Choroid plexus epithelial cell (primary cell): ENCODE data around the gene FAM169A.

ENCODE experiments used
- DNase-seq: peaks from one replicate; pipeline ENCODE4 v3.0.0-alpha.2; 2010; ENCODE audit warnings: low read depth
- H3K4me3 ChIP-seq: 2 replicates; pipeline ENCODE4 v1.5.1; 2011; ENCODE audit warnings: low read depth, mild to moderate bottlenecking, control low read depth, low read length, moderate library complexity
- TF ChIP-seq, protein P1 (sequence below): conservative IDR thresholded peaks from 2 replicates; pipeline ENCODE4 v1.5.1; 2011; ENCODE audit warnings: low read depth, mild to moderate bottlenecking, control low read depth, inconsistent platforms, low read length, moderate library complexity

The FAM169A gene

DNA sequence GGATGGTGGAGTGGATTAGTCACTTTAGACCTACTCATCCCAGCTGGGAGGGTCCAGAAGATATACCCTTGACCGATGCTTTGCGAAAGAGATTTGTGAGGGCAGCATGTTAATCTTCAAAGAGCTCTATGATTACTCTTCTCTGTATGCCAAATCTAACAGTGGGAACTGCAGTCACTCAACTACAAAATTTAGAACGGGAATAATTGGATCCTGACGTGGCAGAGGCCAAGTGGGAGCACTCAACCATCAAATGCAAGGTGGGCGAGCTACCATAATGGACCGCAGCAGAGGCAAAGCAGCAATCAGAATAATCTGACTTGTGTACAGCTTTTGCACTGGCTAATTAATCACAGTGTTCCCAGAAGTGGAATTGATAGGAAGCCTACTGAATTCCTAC lies 78.8 kb downstream of the FAM169A start:
- TF ChIP-seq, protein P1, sequence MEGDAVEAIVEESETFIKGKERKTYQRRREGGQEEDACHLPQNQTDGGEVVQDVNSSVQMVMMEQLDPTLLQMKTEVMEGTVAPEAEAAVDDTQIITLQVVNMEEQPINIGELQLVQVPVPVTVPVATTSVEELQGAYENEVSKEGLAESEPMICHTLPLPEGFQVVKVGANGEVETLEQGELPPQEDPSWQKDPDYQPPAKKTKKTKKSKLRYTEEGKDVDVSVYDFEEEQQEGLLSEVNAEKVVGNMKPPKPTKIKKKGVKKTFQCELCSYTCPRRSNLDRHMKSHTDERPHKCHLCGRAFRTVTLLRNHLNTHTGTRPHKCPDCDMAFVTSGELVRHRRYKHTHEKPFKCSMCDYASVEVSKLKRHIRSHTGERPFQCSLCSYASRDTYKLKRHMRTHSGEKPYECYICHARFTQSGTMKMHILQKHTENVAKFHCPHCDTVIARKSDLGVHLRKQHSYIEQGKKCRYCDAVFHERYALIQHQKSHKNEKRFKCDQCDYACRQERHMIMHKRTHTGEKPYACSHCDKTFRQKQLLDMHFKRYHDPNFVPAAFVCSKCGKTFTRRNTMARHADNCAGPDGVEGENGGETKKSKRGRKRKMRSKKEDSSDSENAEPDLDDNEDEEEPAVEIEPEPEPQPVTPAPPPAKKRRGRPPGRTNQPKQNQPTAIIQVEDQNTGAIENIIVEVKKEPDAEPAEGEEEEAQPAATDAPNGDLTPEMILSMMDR = no peak
- DNase-seq = no peak
- H3K4me3 ChIP-seq = no peak overlapping the region

DNA sequence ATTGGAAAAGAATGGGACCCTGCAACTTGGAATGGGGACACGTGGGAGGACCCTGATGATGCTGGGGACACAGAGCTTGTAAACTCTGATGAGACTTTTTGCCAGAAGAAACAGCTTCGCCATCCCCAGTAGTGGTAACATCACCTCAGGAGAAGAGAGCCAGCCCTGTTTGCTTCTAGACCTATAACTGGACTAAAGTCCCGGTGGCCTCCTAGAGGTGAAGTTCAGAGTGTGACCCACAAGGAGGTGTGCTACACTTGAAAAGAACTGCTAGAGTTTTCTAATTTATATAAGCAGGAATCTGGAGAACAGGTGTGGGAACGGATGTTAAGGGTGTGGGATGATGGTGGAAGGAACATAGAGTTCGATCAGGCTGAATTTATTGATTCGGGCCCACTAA lies 79.3 kb downstream of the FAM169A start:
- TF ChIP-seq, protein P1 = no peak
- no peak for DNase-seq
- no peak overlapping the region for H3K4me3 ChIP-seq

DNA sequence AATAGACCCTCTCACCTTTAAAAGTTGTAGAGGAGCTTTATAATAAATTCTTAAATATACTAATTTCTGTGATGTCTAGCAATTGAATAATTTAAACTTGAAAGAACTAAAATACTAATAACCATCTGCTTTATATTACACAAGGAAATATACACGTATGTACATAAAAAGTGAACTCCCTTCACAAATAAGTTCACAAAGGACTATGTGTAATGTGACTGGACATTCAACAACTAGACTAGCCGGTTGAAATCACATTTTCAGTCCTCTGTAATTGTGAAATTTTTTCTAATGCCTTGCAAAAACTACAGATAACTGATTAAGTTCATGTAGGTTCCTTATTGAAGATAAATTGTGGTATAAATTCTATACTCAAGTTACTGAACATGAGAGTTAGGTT lies 87.6 kb downstream of the FAM169A start:
- TF ChIP-seq, protein P1 = no peak
- no peak for DNase-seq
- no peak overlapping the region for H3K4me3 ChIP-seq

DNA sequence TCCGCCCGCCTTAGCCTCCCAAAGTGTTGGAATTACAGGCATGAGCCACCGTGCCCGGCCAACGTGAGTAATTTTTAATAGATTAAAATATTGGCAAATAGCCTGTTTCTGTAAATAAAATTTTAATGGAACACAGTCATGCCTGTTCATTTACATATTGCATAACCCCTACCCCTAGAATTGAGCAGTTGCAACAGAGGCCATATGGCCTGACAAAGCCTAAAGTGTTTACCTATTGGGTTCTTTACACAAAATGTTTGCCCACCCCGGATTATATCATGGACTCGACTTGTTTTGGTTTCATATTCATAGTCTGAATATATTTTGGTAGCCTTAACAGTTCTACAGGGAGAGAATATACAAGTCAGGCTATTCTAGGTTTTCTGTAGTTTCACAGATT lies 93.8 kb downstream of the FAM169A start:
- TF ChIP-seq, protein P1 = no peak
- DNase-seq = peak; percentile 7
- no peak overlapping the region for H3K4me3 ChIP-seq

DNA sequence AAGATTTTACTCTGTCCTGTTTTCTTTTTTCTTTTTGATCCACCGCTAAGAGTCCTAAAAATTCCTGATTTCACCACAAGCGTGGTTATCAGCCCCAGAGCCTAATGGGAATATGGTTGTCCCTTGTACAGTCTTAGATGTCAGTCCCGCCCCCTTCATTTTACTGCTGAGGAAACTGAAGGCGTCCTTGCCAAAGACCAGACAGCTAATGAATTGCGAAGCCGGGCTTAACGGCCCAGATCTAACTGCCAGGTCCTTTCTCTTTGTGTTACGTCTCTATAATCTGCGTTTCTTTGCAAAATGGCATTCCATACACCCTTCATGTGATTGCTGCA lies 98.6 kb downstream of the FAM169A start:
- TF ChIP-seq, protein P1 = no peak
- H3K4me3 ChIP-seq = peak overlapping the region; percentile 98
- peak; percentile 69 for DNase-seq

DNA sequence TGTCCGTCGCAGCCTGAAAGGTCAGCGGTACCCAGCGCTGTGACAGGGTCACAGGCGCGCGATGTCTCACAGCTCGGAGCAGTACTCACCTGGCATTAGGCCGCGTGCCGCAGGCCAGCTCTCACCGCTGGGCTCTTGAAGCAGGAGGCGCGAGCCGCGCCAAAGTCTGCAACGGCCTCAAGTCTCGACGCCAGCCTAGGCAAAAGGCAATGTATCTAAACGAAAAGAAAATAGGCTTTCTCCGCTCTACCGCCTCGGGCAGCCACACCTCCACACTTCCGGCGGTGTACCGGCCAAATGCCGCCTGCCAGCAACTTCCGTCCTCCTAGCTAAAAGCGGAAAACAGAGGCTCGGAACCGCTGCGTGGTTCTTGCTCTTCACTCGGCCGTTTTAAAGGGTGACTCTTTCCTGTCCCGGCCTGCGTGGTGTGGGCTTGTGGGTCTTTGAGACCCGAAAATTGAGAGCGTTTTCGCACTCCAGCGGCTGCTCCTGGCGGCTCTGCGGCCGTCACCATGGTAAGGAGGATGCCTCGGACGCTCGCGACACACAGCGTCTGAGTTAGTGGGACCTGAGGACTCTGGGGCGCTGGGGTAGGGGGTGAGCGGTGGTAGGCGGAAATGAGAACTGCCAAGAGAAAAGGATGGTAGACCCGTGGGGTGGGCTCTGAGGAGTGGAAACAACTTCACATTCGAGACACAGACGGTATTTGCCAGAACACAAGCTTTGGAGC lies 99.2 kb downstream of the FAM169A start, which contains the start of the genes GFM2 and NSA2:
TSS of gene GFM2 (minus strand) at position 269 of the 730 bp plus-strand sequence. CDS start 3,375 bp downstream, outside the sequence.
TSS of gene NSA2 (plus strand) at position 401 of the 730 bp plus-strand sequence. CDS start at position 513, 112 bp downstream.
- TF ChIP-seq, protein P1 = no peak
- peak; percentile 95 for DNase-seq
- peak within 1 kb of the TSS; percentile 98 for H3K4me3 ChIP-seq

DNA sequence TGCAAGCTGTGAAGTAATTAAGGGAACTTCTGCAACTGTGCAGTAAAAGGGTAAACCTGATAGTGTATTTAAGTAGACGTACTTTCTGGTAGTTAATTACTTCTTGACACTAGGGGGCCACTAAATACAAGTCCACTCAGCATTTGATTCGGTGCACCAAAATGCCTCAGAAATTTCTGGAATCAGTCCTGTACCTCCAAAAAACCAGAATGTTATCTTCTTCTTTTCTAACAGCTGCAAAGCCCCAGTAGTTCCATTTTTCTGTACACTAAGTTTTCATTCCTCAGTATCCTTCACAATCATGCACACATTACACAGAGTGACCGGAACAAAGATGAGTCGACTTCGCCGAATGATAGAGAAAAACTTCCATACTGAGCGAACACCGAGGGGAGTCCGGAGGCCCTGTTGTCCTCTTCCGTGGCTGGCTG lies 99.8 kb downstream of the FAM169A start:
- peak; percentile 82 for DNase-seq
- TF ChIP-seq, protein P1 = peak; percentile 53
- H3K4me3 ChIP-seq = peak overlapping the region; percentile 98
